Panc1 (cell line): ENCODE results near the gene HGD. TPM values are rescaled to one million over a fixed set of nuclear protein-coding genes. Genes with fewer than 3 reads are reported as not detected.

Experiments used
- ATAC-seq: fragments of 200-7000 bp; cut with Tn5 transposase; 2 replicates; pipeline ENCODE4 v1.9.1; 2020; ENCODE audit warnings: mild to moderate bottlenecking, moderate library complexity
- BruUV-seq: library from RNA; stranded (reverse); fragments of 400-500 nt; replicated peaks from 2 replicates; lab custom pipeline; 2021; lab: Mats Ljungman, UMichigan
- CTCF ChIA-PET: fragments of 300-600 bp; sonication (Branson Sonifier 250); formaldehyde crosslinking; loops from one replicate; lab custom pipeline; 2022; ENCODE audit warnings: antibody characterized with exemption; lab: Charles Lee
- POLR2A ChIA-PET: fragments of 300-600 bp; sonication (Branson Sonifier 250); formaldehyde crosslinking; loops from one replicate; lab custom pipeline; 2022; ENCODE audit warnings: antibody characterized with exemption; lab: Charles Lee
- DNase-seq: peaks from one replicate; pipeline ENCODE4 v3.0.0-alpha.2; 2010; ENCODE audit warnings: low read depth, low spot score
- H3K27ac ChIP-seq: 2 replicates; pipeline ENCODE4 v1.5.1; 2011; ENCODE audit warnings: mild to moderate bottlenecking, low read length, inconsistent platforms
- H3K27me3 ChIP-seq: fragments of 200-500 bp; sonication (Bioruptor generic); 2 replicates; pipeline ENCODE4 v1.6.0; 2014; ENCODE audit warnings: low read length, inconsistent platforms; ENCODE audit not compliant: control insufficient read depth, insufficient read depth
- H3K36me3 ChIP-seq: fragments of 200-500 bp; sonication (Bioruptor generic); 2 replicates; pipeline ENCODE4 v1.5.1; 2014; ENCODE audit warnings: inconsistent platforms, mild to moderate bottlenecking, low read length, moderate library complexity; ENCODE audit not compliant: control insufficient read depth, insufficient read depth
- H3K4me1 ChIP-seq: 2 replicates; pipeline ENCODE4 v1.5.1; 2011; ENCODE audit warnings: inconsistent platforms, mild to moderate bottlenecking, low read length, moderate library complexity; ENCODE audit not compliant: control insufficient read depth, insufficient read depth
- H3K4me3 ChIP-seq, 2 experiments: 2 replicates each; pipeline ENCODE4 v1.5.1; 2011 to 2012; ENCODE audit warnings: low read depth in 2 of 2, low read length in 2 of 2, mild to moderate bottlenecking in 2 of 2, inconsistent platforms in 1 of 2, moderate library complexity in 1 of 2
- H3K9me3 ChIP-seq: fragments of 200-500 bp; sonication (Bioruptor generic); 2 replicates; pipeline ENCODE4 v1.5.1; 2014; ENCODE audit warnings: low read depth, mild to moderate bottlenecking, inconsistent platforms, low read length, moderate library complexity; ENCODE audit not compliant: control insufficient read depth, insufficient read depth
- POLR2AphosphoS5 ChIP-seq: IDR thresholded peaks from 2 replicates; pipeline ENCODE4 v1.6.1; 2012; ENCODE audit warnings: mild to moderate bottlenecking, low read depth, low read length, moderate library complexity
- SIN3A ChIP-seq: IDR thresholded peaks from 2 replicates; pipeline ENCODE4 v1.6.1; 2012; ENCODE audit warnings: low read depth, mild to moderate bottlenecking, low read length, moderate library complexity, borderline replicate concordance; ENCODE audit not compliant: insufficient read depth
- TCF7L2 ChIP-seq: IDR thresholded peaks from 2 replicates; pipeline ENCODE4 v1.6.1; 2011; ENCODE audit warnings: mild to moderate bottlenecking, low read depth, low read length, inconsistent platforms
- in situ Hi-C: cut with HindIII; loops from 2 replicates; pipeline ENCODE4 v1.10.0; 2016; ENCODE audit warnings: low sequenced_read_pairs, low pct_unique_long_range_greater_than_20kb
- intact Hi-C: fragments of 100-400 bp; cut with micrococcal nuclease; formaldehyde crosslinking; loops from one replicate; pipeline ENCODE4 v1.10.0; 2022; ENCODE audit not compliant: unreplicated experiment
- total RNA-seq: library from RNA; stranded (reverse); gene quantifications from one replicate; pipeline ENCODE4 v1.2.1, GENCODE V29; 2021; ENCODE audit not compliant: unreplicated experiment
- TF ChIP-seq, protein P1 (sequence below): fragments of 450-650 bp; IDR thresholded peaks from 2 replicates; pipeline ENCODE4 v1.5.1; 2017; ENCODE audit warnings: mild to moderate bottlenecking
- TF ChIP-seq, protein P2 (sequence below), 2 experiments: IDR thresholded peaks; 2 replicates each; pipeline ENCODE4 v1.6.1; 2011 to 2012; ENCODE audit warnings: low read depth in 2 of 2, control low read depth in 1 of 2, low read length in 1 of 2, mild to moderate bottlenecking in 1 of 2, moderate library complexity in 1 of 2; ENCODE audit not compliant: insufficient read depth in 1 of 2

Gene HGD
- total RNA-seq, 1 experiment from 2014 or later: 0.59 TPM

DNA sequence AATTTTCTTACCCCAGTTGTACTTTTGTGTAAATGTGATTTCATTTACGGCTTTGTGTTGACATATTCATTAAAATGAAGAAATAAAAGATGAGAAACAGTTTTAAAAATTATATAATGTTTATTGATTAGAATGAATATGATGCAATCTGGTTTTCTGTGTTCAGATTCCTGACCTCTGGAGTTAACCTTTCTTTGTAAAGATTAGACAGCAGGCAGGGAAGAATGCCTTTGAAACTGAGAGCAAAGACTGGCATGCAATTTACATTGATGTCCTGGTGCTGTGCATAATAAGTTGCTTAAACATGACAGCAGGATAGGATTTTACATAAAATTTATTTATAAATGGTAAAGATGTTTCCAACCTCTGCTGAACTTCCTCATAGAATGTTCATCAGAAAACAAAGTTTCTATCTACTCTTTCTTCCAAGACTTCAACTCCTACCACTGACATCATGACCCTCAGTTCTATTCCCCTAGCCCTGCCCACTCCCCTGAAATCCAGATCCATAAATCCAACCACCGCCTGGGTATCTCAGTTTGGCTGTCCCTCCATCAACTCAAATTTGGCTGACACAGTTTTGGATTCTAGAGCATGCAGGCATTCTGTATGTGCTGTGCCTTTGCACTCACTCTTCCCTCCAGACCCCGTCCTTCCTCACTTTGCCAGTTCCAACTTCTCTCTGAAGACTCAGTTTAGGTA, 1.7 kb downstream of the HGD start:
- TF ChIP-seq TCF7L2 (no peak), SIN3A (no peak), POLR2AphosphoS5 (no peak)
- TF ChIP-seq, protein P1, sequence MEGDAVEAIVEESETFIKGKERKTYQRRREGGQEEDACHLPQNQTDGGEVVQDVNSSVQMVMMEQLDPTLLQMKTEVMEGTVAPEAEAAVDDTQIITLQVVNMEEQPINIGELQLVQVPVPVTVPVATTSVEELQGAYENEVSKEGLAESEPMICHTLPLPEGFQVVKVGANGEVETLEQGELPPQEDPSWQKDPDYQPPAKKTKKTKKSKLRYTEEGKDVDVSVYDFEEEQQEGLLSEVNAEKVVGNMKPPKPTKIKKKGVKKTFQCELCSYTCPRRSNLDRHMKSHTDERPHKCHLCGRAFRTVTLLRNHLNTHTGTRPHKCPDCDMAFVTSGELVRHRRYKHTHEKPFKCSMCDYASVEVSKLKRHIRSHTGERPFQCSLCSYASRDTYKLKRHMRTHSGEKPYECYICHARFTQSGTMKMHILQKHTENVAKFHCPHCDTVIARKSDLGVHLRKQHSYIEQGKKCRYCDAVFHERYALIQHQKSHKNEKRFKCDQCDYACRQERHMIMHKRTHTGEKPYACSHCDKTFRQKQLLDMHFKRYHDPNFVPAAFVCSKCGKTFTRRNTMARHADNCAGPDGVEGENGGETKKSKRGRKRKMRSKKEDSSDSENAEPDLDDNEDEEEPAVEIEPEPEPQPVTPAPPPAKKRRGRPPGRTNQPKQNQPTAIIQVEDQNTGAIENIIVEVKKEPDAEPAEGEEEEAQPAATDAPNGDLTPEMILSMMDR: no peak
- TF ChIP-seq, protein P2, sequence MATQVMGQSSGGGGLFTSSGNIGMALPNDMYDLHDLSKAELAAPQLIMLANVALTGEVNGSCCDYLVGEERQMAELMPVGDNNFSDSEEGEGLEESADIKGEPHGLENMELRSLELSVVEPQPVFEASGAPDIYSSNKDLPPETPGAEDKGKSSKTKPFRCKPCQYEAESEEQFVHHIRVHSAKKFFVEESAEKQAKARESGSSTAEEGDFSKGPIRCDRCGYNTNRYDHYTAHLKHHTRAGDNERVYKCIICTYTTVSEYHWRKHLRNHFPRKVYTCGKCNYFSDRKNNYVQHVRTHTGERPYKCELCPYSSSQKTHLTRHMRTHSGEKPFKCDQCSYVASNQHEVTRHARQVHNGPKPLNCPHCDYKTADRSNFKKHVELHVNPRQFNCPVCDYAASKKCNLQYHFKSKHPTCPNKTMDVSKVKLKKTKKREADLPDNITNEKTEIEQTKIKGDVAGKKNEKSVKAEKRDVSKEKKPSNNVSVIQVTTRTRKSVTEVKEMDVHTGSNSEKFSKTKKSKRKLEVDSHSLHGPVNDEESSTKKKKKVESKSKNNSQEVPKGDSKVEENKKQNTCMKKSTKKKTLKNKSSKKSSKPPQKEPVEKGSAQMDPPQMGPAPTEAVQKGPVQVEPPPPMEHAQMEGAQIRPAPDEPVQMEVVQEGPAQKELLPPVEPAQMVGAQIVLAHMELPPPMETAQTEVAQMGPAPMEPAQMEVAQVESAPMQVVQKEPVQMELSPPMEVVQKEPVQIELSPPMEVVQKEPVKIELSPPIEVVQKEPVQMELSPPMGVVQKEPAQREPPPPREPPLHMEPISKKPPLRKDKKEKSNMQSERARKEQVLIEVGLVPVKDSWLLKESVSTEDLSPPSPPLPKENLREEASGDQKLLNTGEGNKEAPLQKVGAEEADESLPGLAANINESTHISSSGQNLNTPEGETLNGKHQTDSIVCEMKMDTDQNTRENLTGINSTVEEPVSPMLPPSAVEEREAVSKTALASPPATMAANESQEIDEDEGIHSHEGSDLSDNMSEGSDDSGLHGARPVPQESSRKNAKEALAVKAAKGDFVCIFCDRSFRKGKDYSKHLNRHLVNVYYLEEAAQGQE (IDR thresholded peaks at IDR 0.05; ENCODE audit: insufficient read depth in 1 of 2, low read depth in 2 of 2, low read length in 1 of 2): no peak
- intact Hi-C loops (no loop called here), in situ Hi-C loops (no loop called here)
- no peak overlapping the region for H3K27ac ChIP-seq
- H3K4me3 ChIP-seq: no peak overlapping the region
- H3K9me3 ChIP-seq: peaks cover 7% of the 10 kb centered on the region; the same call in 1 of the 2 replicates
- POLR2A ChIA-PET: no interaction called here
- no peak for ATAC-seq
- no TSS peak for BruUV-seq
- no peaks in the 10 kb centered on the region for H3K4me1 ChIP-seq
- CTCF ChIA-PET: no interaction called here
- H3K27me3 ChIP-seq: no peaks in the 10 kb centered on the region
- DNase-seq: no peak
- H3K36me3 ChIP-seq: no peaks in the 10 kb centered on the region

DNA sequence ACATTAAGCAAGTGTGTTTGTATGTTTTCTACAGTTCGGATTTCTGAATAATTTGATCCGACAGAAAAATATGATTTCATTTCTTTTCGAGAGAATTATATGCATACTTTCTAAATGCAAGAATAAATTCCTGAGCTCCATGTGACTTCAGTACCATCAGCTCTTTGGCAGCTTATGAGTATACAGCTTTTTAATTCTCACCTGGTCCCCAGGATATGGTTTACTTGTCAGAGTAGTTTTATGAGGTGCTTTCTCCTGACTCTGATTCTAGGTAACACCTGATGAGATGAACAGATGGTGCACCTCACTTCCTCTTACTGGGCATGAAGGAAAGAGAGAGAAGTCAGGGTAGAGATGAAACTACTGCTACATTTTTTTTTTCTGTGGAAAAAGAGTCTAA, 3.1 kb downstream of the HGD start:
- Histone ChIP-seq H3K27ac (no peak overlapping the region), H3K9me3 (peaks cover 7% of the 10 kb centered on the region; the same call in 1 of the 2 replicates), H3K4me3 (no peak overlapping the region), H3K36me3 (no peaks in the 10 kb centered on the region), H3K27me3 (no peaks in the 10 kb centered on the region), H3K4me1 (no peaks in the 10 kb centered on the region)
- ATAC-seq: no peak
- in situ Hi-C loops (no loop called here), intact Hi-C loops (no loop called here)
- DNase-seq: no peak
- no TSS peak for BruUV-seq
- no peak for TF ChIP-seq SIN3A
- TF ChIP-seq, protein P1: no peak
- TF ChIP-seq, protein P2 (IDR thresholded peaks at IDR 0.05; ENCODE audit: insufficient read depth in 1 of 2, low read depth in 2 of 2, low read length in 1 of 2): no peak
- no peak for TF ChIP-seq TCF7L2
- TF ChIP-seq POLR2AphosphoS5: no peak
- ChIA-PET CTCF (no interaction called here), POLR2A (interaction anchor here (0.5 kb wide), 1 partner anchor 33 kb away, joined by 4 read pairs; no protein-coding TSS in a partner anchor)
